HG03139 (cell line): ENCODE results near the gene PRRT2.
A peak's percentile ranks its signal among the peaks of the same experiment; 100 is the strongest.
"Not testable (repeated sequence)": the region's sequence is repeated elsewhere in the genome, so short reads cannot be mapped to it uniquely, and the experiment has no call there.

ENCODE experiments used
- ATAC-seq: cut with Tn5 transposase; IDR thresholded peaks from one replicate; pipeline ENCODE4 v1.9.1; 2021; ENCODE audit not compliant: unreplicated experiment

PRRT2 gene

DNA sequence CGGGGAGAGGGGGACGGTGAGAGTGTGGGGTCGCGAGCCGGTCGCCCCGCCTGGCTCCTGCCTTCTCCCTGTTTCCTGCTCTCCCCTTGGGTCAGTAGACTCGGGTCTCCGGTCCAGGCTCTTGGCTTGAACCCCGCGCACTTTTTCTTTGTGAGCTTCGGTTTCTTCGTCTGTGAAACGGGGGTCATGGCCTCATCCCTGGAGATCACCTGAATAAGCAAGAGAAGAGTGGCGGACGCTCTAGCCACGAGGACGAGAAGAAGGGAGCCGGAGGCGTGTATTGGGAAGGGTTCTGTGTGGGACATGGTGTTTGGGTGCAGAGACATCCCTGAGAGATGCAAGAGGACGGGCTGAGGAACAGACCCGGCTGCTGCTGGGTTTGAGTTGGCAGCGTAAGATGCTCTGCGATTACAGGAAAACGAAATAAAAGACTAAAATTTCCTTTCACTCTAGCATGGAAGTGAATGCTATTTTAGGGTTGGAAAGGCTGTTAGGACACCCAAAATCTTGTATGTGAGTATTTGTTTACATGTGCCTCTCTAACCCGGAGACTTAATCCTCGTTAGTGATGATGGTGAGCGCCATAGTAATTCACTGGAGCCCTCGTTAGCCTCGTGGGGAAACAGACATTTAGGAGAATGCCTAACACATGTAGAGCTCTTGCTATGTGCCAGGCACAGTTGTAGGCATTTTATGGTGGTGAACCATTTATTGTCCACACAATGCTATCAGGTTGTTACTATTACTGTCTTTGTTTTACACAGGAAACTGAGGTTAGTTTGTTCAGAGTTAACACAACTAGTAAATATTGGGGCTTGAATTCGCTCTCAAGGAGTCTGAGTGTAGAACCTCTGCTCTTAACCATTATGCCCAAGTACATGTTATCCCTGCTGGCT lies 20.8 kb upstream of the PRRT2 start:
- ATAC-seq = peak; percentile 15

DNA sequence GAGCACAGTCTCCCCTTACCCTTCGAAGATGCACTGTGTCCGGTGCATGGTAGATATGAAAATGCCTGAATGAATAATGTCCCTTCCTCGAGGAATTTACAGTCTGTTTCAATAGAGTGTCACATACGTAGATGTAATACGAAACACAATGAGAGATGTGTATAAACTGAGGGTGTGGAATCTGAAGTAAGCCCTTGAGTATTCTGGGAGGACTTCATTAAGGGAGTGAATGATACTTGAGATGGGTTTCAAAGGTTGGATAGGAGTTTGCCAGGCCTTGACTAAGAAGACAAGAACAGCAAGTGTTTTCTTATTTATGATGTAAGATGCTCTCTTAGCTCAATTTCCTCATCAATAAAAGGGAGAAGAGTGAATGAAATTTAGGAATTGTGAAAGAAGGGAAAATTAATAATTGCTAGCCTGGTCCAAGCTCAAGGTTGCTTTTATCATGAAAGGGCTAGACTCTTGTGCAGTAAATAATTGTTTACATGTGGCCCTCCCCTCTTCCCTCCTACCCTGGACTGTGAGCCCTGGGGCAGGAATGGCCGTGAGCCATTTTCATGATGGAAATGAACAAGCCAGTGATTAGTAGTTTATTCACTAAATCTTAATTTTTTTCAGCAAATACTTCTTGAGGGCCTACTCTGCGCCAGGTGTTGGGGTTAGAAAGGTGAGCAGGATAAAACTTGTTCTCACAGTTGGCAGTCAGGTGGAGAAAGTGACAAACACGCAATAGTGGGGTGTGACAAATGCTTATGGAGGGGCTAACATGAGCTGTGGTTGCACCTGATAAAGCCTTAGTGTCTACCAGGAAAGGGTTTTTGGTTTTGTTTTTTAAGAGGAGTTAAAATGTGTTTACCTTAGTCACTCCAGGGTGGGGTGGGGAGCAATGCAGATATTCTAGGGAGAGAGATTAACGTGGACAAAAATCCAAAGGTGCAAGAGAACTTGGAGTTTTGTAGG lies 19.9 kb upstream of the PRRT2 start:
- ATAC-seq = no peak

- ATAC-seq = not testable (repeated sequence)
Observed at GRCh38 chr16:29793153-29793552, 18.8 kb upstream of the PRRT2 start.

GRCh38 chr16:29794231-29794710 lies 17.7 kb upstream of the PRRT2 start:
- ATAC-seq = no peak

DNA sequence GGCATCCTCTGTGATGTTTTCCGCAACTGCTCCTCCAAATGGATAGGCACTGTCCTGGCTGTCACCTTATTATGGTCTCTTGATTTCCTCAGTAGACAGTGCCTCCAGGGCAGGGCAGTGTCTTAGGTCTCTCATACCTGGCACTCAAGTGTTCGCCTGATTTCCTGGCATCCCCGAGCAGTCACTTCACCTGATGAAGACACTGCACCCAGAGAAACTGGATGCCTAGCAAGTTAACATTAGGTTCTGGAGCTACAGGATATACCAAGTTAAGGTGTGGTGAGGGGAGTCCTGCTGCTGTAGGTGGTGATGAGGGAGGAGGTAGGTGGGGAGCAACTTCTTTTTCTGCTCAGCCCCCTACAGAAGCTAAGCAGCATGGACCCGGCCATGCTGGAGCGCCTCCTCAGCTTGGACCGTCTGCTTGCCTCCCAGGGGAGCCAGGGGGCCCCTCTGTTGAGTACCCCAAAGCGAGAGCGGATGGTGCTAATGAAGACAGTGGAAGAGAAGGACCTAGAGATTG lies 9.5 kb upstream of the PRRT2 start:
- ATAC-seq = no peak

DNA sequence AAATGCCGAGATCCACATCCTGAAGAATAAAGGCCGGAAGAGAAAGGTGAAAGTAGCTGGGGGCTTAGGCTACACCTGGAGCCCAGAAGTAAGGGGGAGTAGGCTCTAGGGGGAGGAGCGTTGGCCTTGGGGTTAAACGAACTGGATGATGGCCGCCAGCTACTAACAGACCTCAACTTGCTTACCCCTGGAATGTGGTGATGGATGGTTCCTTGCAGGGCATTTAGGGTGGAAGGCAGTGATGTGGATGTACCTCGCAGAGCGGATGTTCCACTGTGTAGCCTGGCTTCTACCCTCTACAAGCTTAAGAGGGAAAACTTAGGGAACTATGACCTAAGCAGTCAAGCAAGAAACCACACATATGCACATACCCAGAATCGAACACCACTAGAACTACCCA lies 8.0 kb upstream of the PRRT2 start:
- ATAC-seq = no peak

GRCh38 chr16:29804455-29805231 lies 7.3 kb upstream of the PRRT2 start:
- ATAC-seq = no peak

- peak; percentile 40 for ATAC-seq
Observed at GRCh38 chr16:29805232-29806098, 6.5 kb upstream of the PRRT2 start.

- ATAC-seq = no peak
Observed at GRCh38 chr16:29806099-29806579, 5.9 kb upstream of the PRRT2 start, which contains the start of gene MAZ. Gene MAZ (plus strand): TSS chr16:29806529. CDS start chr16:29806702, 173 bp downstream.

DNA sequence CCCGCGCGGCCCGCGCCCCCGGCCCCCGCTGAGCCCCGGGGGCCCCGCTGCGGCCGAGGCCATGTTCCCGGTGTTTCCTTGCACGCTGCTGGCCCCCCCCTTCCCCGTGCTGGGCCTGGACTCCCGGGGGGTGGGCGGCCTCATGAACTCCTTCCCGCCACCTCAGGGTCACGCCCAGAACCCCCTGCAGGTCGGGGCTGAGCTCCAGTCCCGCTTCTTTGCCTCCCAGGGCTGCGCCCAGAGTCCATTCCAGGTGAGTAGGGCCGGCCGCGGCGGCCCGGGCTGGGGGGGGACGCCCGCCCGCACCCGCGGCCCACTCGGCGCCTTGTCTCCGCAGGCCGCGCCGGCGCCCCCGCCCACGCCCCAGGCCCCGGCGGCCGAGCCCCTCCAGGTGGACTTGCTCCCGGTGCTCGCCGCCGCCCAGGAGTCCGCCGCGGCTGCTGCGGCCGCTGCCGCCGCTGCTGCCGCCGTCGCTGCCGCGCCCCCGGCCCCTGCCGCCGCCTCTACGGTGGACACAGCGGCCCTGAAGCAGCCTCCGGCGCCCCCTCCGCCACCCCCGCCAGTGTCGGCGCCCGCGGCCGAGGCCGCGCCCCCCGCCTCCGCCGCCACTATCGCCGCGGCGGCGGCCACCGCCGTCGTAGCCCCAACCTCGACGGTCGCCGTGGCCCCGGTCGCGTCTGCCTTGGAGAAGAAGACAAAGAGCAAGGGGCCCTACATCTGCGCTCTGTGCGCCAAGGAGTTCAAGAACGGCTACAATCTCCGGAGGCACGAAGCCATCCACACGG lies 5.2 kb upstream of the PRRT2 start:
- ATAC-seq = no peak

DNA sequence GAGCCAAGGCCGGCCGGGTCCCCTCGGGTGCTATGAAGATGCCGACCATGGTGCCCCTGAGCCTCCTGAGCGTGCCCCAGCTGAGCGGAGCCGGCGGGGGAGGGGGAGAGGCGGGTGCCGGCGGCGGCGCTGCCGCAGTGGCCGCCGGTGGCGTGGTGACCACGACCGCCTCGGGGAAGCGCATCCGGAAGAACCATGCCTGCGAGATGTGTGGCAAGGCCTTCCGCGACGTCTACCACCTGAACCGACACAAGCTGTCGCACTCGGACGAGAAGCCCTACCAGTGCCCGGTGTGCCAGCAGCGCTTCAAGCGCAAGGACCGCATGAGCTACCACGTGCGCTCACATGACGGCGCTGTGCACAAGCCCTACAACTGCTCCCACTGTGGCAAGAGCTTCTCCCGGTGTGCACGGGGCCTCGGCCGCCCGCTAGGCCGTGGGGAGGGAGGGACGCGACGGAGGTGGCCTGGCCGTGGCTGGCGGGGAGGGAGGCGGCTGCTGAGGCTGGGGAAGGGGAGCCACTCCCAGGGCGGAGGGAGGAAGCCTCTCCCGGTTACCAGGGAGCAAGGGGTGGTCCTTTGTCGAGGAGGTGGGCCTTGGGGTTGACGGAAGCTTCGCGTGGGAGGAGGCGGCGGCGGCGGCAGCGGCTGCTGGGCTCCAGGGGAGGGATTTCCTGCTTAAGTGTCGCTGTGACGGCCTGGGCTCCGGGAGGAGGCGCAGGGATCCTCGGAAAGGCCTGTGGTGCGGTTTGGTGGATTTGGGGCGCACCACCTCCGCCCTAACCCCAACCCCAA lies 4.4 kb upstream of the PRRT2 start:
- ATAC-seq = no peak

DNA sequence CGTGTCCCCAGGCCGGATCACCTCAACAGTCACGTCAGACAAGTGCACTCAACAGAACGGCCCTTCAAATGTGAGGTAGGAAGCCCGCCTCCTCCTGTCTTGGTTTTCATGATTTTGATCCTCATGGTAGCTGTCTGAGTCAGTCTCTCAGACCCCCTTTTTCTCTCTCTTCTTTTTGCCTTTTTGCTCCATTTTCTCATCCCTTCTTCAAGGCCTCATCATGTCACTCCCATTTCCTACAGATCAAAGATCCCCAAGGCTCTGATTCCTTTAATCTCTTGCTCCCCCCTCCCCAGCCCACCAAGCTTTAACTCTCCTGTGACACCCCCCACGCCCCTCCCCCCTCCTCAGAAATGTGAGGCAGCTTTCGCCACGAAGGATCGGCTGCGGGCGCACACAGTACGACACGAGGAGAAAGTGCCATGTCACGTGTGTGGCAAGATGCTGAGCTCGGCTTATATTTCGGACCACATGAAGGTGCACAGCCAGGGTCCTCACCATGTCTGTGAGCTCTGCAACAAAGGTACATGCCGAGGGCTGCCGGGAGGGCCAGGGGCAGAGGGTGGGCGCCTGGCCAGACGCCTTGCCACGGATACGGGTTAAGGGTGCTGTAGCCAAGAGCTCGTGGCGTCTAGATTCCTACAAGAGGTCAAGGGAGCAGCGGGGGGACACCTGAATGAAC lies 3.6 kb upstream of the PRRT2 start:
- ATAC-seq = no peak

DNA sequence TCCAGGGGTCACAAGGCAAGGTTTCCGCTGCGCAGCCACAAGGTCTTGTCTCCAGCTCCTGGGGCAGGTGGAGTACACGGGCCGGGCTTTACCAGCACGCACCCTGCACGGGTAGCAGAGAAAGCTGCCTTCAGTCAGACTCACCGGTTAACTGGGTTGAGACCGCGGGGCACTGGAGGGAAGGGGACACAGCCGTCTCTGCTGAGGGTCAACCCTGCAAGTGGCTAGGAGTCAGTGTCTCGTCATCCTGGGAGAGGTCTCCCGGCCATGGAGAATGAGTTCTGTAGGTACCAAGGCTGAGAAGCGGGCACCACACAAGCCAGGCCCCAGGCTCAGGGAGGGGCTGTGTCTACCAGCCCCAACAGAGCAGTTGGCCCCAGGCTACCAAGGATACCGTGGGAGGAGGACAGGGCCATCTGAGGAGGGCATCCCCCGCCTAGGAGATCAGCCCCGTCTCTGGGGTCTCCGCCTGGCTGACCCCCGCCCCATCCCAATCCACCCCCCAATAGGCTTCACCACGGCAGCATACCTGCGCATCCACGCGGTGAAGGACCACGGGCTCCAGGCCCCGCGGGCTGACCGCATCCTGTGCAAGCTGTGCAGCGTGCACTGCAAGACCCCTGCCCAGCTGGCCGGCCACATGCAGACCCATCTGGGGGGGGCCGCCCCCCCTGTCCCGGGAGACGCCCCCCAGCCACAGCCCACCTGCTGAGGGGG lies 2.8 kb upstream of the PRRT2 start:
- ATAC-seq = no peak

DNA sequence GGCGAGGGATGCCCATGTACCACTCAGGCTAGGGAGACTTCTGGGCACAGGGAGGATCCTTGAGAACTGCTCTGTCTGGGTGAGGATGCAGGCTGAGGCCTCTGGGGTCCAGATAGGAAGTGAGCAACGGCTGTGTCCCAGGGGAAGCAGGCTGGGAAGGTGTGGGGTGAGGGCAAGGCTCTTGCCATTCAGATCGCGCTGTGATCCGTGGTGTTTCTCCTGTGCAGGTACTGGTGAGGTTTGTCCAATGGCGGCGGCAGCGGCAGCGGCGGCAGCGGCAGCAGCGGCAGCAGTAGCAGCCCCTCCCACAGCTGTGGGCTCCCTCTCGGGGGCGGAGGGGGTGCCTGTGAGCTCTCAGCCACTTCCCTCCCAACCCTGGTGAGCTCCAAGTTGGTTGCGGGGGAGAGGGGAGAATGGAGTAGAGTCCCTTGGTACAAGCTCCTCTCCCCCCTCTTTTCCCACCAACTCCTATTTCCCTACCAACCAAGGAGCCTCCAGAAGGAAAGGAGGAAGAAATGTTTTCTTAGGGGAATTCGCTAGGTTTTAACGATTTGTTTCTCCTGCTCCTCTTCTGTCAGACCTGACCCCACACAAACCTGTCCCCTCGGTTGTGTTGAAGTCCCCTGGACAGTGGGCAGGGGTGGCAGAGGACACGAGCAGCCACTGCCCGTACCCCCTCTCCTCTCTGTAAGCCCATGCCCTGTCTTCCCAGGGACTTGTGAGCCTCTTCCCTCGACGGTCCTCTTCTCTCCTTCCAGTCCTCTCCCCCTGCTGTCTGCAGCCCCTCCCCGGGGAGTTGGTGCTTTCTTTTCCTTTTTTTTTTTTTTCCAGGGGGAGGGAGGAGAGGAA lies 1.9 kb upstream of the PRRT2 start:
- no peak for ATAC-seq

- no peak for ATAC-seq
Observed at GRCh38 chr16:29810699-29811169, 1.3 kb upstream of the PRRT2 start.
